RWPE2 (cell line): ENCODE data around the gene KLHL21.
A peak's percentile ranks its signal among the peaks of the same experiment; 100 is the strongest.

Source experiments
- ATAC-seq: fragments of 200-7000 bp; cut with Tn5 transposase; 3 replicates; pipeline ENCODE4 v1.9.1; 2021; ENCODE audit warnings: low read depth
- DNase-seq: peaks from one replicate; pipeline ENCODE4 v3.0.0-alpha.2; 2020; ENCODE audit warnings: low spot score
- H3K27ac ChIP-seq: fragments of 450-650 bp; 2 replicates; pipeline ENCODE4 v1.5.1; 2017; ENCODE audit warnings: mild to moderate bottlenecking; ENCODE audit not compliant: poor library complexity, severe bottlenecking
- H3K27me3 ChIP-seq: fragments of 250-450 bp; sonication (Bioruptor Pico); 2 replicates; pipeline ENCODE4 v1.5.1; 2021; ENCODE audit warnings: mild to moderate bottlenecking, moderate library complexity; ENCODE audit not compliant: insufficient read depth, poor library complexity, severe bottlenecking
- H3K36me3 ChIP-seq: fragments of 250-450 bp; sonication (Bioruptor Pico); 2 replicates; pipeline ENCODE4 v1.5.1; 2020; ENCODE audit warnings: low read depth, mild to moderate bottlenecking, moderate library complexity
- H3K4me1 ChIP-seq: fragments of 250-450 bp; sonication (Bioruptor Pico); 2 replicates; pipeline ENCODE4 v1.5.1; 2021; ENCODE audit warnings: mild to moderate bottlenecking, moderate library complexity; ENCODE audit not compliant: insufficient read depth, poor library complexity, severe bottlenecking
- H3K4me3 ChIP-seq: fragments of 250-450 bp; sonication (Bioruptor Pico); 2 replicates; pipeline ENCODE4 v1.5.1; 2021; ENCODE audit warnings: mild to moderate bottlenecking, moderate library complexity; ENCODE audit not compliant: severe bottlenecking
- H3K9me3 ChIP-seq: fragments of 250-450 bp; sonication (Bioruptor Pico); 2 replicates; pipeline ENCODE4 v1.5.1; 2021; ENCODE audit warnings: mild to moderate bottlenecking, moderate library complexity; ENCODE audit not compliant: severe bottlenecking
- CTCF ChIP-seq: fragments of 450-650 bp; IDR thresholded peaks from one replicate; pipeline ENCODE4 v1.5.1; 2017; ENCODE audit warnings: mild to moderate bottlenecking, moderate library complexity; ENCODE audit not compliant: poor library complexity, severe bottlenecking

Gene KLHL21

GRCh38 chr1:6588893-6589520 is 13.7 kb downstream of the KLHL21 start:
- DNase-seq: no peak
- Histone ChIP-seq H3K27me3 (no peaks in the 10 kb centered on the region), H3K27ac (peak overlapping the region; percentile 60), H3K4me3 (no peak overlapping the region), H3K36me3 (peaks cover 58% of the 10 kb centered on the region), H3K9me3 (no peaks in the 10 kb centered on the region), H3K4me1 (peaks cover 16% of the 10 kb centered on the region)
- no peak for TF ChIP-seq CTCF
- no peak for ATAC-seq

DNA sequence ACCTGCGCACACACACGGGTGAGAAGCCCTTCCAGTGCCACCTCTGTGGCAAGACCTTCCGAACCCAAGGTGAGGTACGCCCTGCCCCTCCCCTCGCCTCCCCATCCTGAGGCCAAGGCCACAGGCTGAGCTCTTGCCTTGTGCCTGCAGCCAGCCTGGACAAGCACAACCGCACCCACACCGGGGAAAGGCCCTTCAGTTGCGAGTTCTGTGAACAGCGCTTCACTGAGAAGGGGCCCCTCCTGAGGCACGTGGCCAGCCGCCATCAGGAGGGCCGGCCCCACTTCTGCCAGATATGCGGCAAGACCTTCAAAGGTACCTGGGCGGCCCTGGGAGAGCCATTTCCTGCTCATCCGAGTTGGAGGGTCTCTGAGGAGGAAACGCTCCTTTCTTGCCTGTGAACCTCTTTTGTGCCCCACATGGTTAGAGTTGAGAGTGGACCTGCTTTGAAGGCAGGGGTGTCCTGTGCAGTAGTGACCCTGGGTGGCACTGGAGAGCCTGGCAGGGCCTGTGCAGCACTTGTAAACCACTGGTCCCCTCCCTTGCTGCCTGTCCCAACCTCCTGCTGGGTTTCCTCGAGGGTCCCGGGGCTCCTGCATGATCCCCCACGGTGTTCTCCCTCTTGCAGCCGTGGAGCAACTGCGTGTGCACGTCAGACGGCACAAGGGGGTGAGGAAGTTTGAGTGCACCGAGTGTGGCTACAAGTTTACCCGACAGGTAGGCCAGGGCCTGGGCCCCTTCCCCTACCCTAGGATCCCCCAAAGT is 14.4 kb downstream of the KLHL21 start:
- ATAC-seq: peak; percentile 17
- no peak for DNase-seq
- no peaks in the 10 kb centered on the region for H3K27me3 ChIP-seq
- no peaks in the 10 kb centered on the region for H3K9me3 ChIP-seq
- H3K27ac ChIP-seq: peak overlapping the region; percentile 60
- H3K4me1 ChIP-seq: peaks cover 16% of the 10 kb centered on the region
- no peak for TF ChIP-seq CTCF
- no peak overlapping the region for H3K4me3 ChIP-seq
- peaks cover 54% of the 10 kb centered on the region for H3K36me3 ChIP-seq

DNA sequence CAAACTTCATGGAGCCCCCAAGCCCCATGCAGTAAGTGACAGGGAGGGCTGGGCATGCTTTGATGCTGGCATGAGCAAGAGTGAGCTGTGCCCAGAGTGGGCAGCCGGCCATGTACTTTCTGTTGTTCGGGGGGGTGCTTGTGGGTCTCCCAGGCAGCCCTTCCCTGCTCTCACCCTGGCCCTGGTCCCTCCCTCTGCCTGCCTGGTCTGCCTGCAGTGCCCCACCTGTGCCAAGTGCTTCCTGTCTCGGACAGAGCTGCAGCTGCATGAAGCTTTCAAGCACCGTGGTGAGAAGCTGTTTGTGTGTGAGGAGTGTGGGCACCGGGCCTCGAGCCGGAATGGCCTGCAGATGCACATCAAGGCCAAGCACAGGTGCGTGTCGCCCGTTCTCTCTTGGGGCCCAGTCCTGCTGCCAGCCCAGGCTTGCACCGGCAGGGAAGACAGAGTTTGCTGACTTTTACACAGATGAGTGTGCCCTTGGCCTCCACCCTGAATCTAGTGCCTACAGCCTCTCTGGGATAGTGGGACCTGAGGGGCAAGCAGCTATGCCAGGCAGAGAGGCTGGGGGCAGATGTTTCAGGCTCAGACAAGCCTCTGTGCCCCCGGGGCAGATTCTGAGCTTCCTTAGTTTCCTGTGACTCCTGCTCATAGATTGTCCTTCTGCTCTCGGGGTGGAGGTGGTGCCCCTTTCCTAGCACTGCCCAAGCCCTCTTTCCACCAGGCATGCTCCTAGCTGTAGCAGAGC is 15.2 kb downstream of the KLHL21 start:
- TF ChIP-seq CTCF: no peak
- Histone ChIP-seq H3K27ac (peak overlapping the region; percentile 60), H3K4me1 (peaks cover 17% of the 10 kb centered on the region), H3K4me3 (no peak overlapping the region), H3K36me3 (peaks cover 51% of the 10 kb centered on the region), H3K9me3 (no peaks in the 10 kb centered on the region), H3K27me3 (no peaks in the 10 kb centered on the region)
- DNase-seq (no peak), ATAC-seq (peak; percentile 43)

DNA sequence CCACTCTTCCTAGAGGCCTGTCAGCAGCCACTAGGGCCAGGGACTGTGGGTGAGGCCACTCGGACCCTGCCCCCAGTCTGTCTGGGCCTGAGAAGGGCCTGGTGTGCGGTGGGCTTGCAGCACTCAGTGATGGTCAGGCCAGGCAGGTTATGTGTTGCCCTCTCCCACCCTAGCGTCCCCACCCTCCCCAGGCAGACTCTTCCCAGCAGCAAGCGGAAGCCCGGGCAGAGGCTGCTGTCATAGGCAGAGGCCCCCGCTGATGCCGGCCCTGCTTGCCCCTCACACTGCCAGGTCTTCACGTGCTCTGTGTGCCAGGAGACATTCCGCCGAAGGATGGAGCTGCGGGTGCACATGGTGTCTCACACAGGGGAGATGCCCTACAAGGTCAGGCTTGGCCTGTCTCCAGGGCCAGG is 16.3 kb downstream of the KLHL21 start:
- DNase-seq (no peak), ATAC-seq (no peak)
- H3K4me1 ChIP-seq: peaks cover 26% of the 10 kb centered on the region
- no peak overlapping the region for H3K4me3 ChIP-seq
- peak overlapping the region; percentile 60 for H3K27ac ChIP-seq
- no peaks in the 10 kb centered on the region for H3K9me3 ChIP-seq
- H3K36me3 ChIP-seq: peaks cover 48% of the 10 kb centered on the region
- TF ChIP-seq CTCF: no peak
- no peaks in the 10 kb centered on the region for H3K27me3 ChIP-seq
